ENCODE results near the gene ACSF2. TPM values are rescaled to one million over a fixed set of nuclear protein-coding genes. Genes with fewer than 3 reads are reported as not detected.

Gene ACSF2
- total and polyA plus RNA-seq, 2 of the 13 experiments (the other 11 are each of a cell fraction or from before 2014, with no cell fraction given) = 87.3 to 109 TPM

GRCh38 chr17:50458701-50459676 is 33.0 kb downstream of the ACSF2 start (continued):
- TF ChIP-seq SP4 (CRISPR knock-in tag; IDR thresholded peaks at IDR 0.05) = 0 out of 2 replicates have a peak, but pooled peaks have one; percentile 5
- TF ChIP-seq TFE3 (CRISPR knock-in tag; IDR thresholded peaks at IDR 0.05) = no peak; the same call in 1 of the 2 replicates
- TF ChIP-seq ZSCAN5A (CRISPR knock-in tag; IDR thresholded peaks at IDR 0.05; ENCODE audit: borderline replicate concordance) = no peak
- TF ChIP-seq NCOR1 (IDR thresholded peaks at IDR 0.05; ENCODE audit: borderline replicate concordance, low read length) = peak; percentile 25; the same call in 1 of the 2 replicates
- no peak for TF ChIP-seq ZNF703 (CRISPR knock-in tag; IDR thresholded peaks at IDR 0.05; ENCODE audit: borderline replicate concordance)
- no peak for TF ChIP-seq ZNF83 (CRISPR knock-in tag; IDR thresholded peaks at IDR 0.05; ENCODE audit: borderline replicate concordance)
- TF ChIP-seq TAF15 (IDR thresholded peaks at IDR 0.05; ENCODE audit: low read depth, low read length, poor library complexity, severe bottlenecking) = no peak
- TF ChIP-seq ZFP36 (IDR thresholded peaks at IDR 0.05; ENCODE audit: borderline replicate concordance, low read depth, low read length, partially characterized antibody) = no peak
- TF ChIP-seq SP140L (CRISPR knock-in tag; IDR thresholded peaks at IDR 0.05; ENCODE audit: borderline replicate concordance) = no peak
- TF ChIP-seq CBFB (CRISPR knock-in tag; IDR thresholded peaks at IDR 0.05) = no peak
- TF ChIP-seq ZBTB21 (CRISPR knock-in tag; IDR thresholded peaks at IDR 0.05) = peak; percentile 64; the same call in 1 of the 2 replicates
- TF ChIP-seq ZNF33B (CRISPR knock-in tag; IDR thresholded peaks at IDR 0.05) = 0 out of 2 replicates have a peak, but pooled peaks have one; percentile 69
- no peak for TF ChIP-seq ZNF180 (CRISPR knock-in tag; IDR thresholded peaks at IDR 0.05; ENCODE audit: borderline replicate concordance, low read depth)
- TF ChIP-seq NFKBIZ (CRISPR knock-in tag; IDR thresholded peaks at IDR 0.05) = no peak; the same call in 1 of the 2 replicates
- TF ChIP-seq ZBTB7A (CRISPR knock-in tag; IDR thresholded peaks at IDR 0.05) = no peak
- TF ChIP-seq ZBTB46 (CRISPR knock-in tag; IDR thresholded peaks at IDR 0.05; ENCODE audit: borderline replicate concordance) = no peak
- TF ChIP-seq NFE2L2 (IDR thresholded peaks at IDR 0.05; ENCODE audit: low read length) = no peak
- peak; percentile 40 for TF ChIP-seq CBX1 (IDR thresholded peaks at IDR 0.05; ENCODE audit: low read depth)
- TF ChIP-seq PHF5A (CRISPR knock-in tag; IDR thresholded peaks at IDR 0.05; ENCODE audit: low read depth, unreplicated experiment) = peak; percentile 54

Measured in HepG2 (cell line).